HG02970 (cell line): ENCODE results near the gene GULP1.
"Not testable (repeated sequence)": the region's sequence is repeated elsewhere in the genome, so short reads cannot be mapped to it uniquely, and the experiment has no call there.

Experiments used
- ATAC-seq: cut with Tn5 transposase; IDR thresholded peaks from one replicate; pipeline ENCODE4 v1.9.1; 2021; ENCODE audit warnings: mild to moderate bottlenecking, moderate library complexity, moderate number of reproducible peaks; ENCODE audit not compliant: unreplicated experiment, low FRiP score

GULP1 gene

DNA sequence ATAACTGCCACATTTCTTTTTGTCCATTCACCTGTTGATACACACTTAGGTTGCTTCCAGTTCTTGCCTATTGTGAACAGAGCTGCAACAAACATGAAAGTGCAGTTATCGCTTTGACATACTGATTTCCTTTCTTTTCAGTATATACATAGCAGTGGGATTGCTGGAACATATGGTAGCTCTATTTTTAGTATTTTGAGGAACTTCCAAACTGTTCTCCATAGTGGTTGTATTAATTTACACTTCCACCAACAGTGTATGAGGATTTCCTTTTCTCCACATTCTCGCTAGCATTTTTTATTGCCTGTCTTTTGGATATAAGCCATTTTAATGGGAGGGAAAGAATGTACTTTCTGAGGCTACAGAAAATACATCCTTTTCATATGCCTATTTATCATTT is 167.4 kb downstream of the GULP1 start:
- ATAC-seq, result no peak

GRCh38 chr2:188466078-188466477 is 174.4 kb downstream of the GULP1 start:
- ATAC-seq, result not testable (repeated sequence)

DNA sequence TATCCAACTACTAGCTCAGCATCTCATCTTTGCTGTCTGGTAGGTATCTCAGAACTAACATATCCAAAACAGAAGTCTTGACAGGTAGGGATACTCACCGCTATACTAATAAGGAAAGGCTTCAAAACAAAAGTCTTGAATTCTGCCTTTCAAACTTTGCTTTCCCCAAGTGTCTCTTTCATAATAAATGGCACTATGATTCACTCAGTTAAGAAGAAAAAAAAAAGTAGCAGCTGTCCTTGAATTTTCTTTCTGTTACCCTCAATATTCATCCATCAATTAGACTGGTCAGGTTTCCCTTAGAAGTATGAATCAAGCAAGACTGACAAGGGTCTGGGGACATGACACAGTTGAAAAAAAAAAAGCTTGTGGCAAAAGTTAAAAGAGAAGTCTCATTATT is 175.1 kb downstream of the GULP1 start:
- no peak for ATAC-seq

GRCh38 chr2:188471166-188471565 is 179.5 kb downstream of the GULP1 start:
- ATAC-seq, result no peak

DNA sequence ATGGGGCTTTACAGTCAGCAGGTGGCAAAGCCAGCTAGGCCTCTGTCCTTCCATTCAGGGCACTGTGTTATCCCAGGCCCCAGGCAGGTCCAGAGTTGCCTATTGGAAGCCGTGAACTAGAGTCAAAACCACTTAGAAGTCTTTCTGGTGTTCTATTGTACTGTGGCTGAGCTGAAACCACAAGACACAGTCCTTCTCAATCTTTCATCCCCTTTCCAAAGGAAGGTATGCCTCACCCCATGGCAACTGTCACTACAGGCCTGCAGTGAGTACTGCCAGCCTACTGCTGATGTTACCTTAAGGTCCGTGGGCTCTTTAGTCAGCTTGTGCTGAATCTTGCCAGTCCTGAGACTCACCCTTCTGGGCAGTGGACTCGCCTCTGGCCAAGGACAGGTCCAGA is 181.6 kb downstream of the GULP1 start:
- ATAC-seq, result no peak

- no peak for ATAC-seq
Measured at GRCh38 chr2:188474316-188474715, 182.6 kb downstream of the GULP1 start.

GRCh38 chr2:188475945-188476344 is 184.3 kb downstream of the GULP1 start:
- no peak for ATAC-seq

GRCh38 chr2:188477564-188478103 is 186.0 kb downstream of the GULP1 start:
- no peak for ATAC-seq

DNA sequence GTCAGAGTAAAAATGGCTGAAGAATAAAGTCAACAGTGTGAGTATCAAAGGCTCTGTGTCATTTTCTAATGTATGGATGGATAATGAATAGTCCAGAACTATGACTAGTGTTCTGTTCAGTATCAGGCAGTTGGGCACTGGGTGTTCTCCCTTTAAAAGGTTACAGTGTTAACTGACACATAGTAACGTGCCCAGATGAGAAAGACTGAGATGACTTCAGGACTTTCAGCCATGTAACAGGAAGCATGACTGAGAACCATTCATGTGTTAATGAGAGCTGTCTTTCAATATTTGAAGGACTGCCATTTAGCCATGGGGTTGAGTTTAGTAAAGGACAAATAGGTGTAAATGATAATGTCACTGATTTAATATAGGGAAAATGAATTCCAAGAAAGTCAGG is 187.1 kb downstream of the GULP1 start:
- peak; percentile 97 for ATAC-seq

DNA sequence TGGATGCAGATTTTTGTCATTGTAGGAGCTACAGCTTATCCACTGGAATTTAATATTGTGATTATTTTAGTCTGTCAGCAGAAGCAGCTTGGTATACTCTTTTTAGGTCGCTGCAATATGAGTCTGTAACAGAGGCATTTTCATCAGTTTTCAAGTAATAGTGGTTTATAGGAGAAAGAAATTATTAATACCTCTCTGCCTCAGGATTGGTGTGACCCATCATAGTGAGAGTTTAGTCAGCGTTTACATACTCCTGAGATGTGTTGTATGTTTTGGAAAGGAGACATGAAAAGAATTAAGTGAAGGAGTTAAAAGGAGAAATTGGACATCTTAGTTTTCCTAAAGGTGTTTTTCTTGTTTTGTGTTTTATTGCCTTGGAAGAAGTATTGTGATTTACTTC is 189.8 kb downstream of the GULP1 start:
- ATAC-seq, result no peak

GRCh38 chr2:188485496-188485895 is 193.8 kb downstream of the GULP1 start:
- no peak for ATAC-seq

DNA sequence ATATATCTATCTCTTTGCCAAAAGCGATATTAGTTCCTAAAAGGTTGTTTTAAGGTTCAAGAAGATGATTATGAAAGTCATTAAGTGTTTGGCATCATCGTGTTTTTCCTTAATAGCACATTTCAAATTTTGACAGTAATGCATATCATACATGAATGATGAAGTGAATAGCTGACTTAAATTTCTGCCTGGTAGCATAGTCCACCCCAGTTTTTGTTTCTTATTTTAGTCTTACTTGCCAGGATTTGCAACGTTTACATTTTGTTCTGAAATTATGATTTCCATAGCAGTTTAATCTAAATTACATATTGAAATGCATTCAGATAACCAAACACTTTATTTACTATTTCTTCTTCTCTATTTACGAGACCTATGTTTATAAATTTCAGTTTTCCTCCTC is 201.1 kb downstream of the GULP1 start:
- no peak for ATAC-seq

GRCh38 chr2:188494906-188495305 is 203.2 kb downstream of the GULP1 start:
- ATAC-seq, result no peak

DNA sequence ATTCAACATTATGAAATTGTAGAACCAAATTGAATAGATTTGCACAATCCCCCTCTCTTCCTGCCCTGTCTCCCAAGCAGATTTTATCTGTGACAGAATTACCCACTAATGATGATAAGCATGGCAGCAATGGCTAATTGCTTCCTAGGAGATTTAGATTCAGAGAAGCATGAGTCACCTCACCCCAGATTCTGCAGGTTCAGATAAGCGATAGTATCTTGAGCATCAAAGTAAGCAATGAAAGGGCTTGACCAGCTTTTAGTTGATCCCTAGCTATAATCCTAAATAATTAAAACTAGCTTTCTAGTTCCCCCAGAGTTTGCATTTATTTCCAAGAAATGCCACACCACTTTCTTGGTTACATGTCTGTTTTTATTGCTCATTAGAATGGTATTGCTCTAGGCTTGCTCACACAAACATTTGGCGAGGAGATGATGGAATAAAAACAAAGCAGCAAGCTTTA is 204.3 kb downstream of the GULP1 start:
- ATAC-seq, result no peak

- no peak for ATAC-seq
Measured at GRCh38 chr2:188497726-188498125, 206.1 kb downstream of the GULP1 start.

GRCh38 chr2:188503975-188504374 is 212.3 kb downstream of the GULP1 start:
- no peak for ATAC-seq

DNA sequence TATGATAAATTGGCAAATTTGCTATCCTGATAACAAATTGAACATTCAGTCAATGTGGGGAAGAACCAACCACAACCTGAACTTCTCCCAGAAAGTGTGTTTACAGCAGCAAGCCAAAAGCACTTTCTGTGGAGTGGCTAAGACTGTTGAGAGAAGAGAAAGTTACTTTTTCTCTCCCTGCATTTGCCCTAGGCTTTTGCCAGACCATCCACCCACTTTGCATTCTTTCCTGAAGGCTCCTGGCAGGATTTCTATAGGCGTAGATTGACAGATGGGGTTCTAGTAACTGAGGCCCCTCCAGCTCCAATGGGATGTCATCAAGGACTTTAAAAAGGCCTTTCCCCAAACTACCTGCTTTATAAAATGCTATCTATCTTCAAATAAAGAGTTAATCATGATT is 215.2 kb downstream of the GULP1 start:
- no peak for ATAC-seq

DNA sequence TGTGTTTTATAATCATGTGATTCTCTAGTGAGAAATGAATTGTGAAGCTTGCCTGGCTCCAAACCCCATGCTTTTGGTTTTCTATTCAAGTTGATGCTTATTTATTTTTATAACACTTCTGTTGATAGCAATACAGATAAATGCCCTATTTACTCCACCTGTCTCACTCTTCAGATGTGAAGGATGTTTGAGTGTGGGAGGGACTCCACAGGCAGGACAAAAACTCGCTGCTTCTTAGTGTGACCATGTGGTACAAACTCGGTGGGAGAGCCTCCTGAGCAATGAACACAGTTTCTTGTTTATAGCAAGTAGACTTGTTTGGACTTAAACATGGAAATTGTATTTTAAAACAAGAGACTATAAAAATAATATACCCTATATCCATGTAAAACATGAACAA is 219.7 kb downstream of the GULP1 start:
- no peak for ATAC-seq

- no peak for ATAC-seq
Measured at GRCh38 chr2:188512456-188512855, 220.8 kb downstream of the GULP1 start.

- ATAC-seq, result no peak
Measured at GRCh38 chr2:188515918-188516317, 224.2 kb downstream of the GULP1 start.

- no peak for ATAC-seq
Measured at GRCh38 chr2:188517549-188518215, 226.0 kb downstream of the GULP1 start.

DNA sequence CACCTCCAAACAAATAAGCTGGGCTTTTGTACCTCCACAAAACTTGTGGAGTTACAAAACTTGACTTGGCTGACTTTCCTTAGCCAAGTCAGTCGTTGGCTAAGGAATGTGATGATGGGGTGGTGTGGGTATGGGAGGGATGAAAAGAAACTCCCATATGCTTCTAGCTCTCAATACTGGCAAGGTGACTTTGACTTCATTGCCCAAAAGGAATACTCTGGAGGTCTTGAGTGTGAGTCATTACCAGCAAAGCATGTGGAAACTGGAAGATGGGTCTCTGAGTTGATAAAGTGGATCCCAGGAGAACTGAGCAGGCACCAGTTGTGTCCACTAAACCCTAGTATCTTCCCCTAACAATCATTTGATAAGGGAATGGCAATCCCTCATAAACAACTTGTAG is 226.7 kb downstream of the GULP1 start:
- no peak for ATAC-seq
